ENCODE data around the gene CAMKMT.

CAMKMT gene

GRCh38 chr2:44798139-44798659 is 436.5 kb downstream of the CAMKMT start:
- DNase-seq (ENCODE audit: low read depth, low spot score): no peak

DNA sequence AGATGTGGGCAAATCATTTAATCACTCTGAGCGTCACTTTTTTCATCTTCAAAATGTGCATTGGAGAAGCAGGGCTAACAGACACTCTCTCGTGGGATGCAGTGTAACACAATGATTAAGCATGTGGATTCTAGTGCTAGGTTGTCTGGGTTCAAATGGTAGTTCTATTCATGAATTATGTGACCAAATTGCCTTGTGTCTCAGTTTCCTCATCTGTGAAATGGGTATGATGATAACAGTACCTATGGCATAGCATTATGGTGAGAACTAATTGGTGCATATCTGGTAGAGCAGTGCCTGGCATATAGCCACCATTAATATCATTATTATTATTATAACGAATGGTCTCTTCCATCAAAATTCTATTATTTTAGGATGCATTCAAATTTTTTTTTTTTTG is 437.4 kb downstream of the CAMKMT start:
- no peak for DNase-seq (ENCODE audit: low read depth, low spot score)

DNA sequence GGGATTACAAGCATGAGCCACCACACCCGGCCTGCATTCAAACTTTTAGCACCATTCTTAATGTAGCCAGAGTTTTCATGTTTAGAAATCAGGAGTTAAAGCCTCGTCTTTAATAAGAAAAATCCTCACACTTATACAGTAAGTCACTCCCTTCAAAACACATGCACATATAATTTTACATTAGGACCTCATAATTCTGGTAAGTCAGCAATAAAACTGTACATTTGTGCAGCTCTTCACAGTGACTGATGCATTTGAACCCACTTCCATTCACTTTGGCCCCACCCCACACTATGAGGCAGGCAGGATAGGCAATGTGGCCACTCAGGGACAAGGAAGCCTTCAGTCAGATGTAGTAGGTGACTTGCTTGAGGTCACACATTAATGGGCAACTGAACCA is 438.0 kb downstream of the CAMKMT start:
- DNase-seq (ENCODE audit: low read depth, low spot score): no peak

DNA sequence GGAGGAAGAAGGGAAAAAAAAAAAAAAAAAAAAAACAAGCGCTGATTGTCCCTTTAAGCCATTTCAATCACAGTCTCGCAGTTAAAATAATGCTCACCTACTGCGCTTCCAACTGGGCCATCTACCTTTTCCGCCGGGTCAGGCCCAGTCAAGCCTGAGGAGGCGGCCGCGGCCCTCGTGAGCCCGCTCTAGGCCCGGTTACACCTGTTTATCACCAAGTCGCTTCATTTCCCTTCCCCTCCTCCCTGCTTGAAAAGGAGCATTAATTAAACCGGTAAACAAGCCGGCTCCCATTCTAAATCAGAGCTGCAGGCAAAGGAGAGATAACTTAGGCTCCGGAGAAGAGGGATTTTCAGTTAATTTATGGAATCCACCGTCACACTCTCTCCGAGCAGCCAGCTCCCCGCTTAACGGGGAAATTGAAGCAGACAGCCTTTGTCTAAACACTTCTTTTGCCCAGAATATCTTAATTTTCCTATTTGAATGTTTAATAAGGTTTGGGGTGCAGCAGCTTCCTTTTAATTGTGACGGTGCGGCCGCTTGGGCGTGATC is 439.6 kb downstream of the CAMKMT start:
- DNase-seq (ENCODE audit: low read depth, low spot score): no peak

GRCh38 chr2:44801841-44802776 is 440.4 kb downstream of the CAMKMT start:
- no peak for DNase-seq (ENCODE audit: low read depth, low spot score)

GRCh38 chr2:44802777-44803424 is 441.2 kb downstream of the CAMKMT start:
- no peak for DNase-seq (ENCODE audit: low read depth, low spot score)

- no peak for DNase-seq (ENCODE audit: low read depth, low spot score)
Observed at GRCh38 chr2:44804406-44805265, 442.9 kb downstream of the CAMKMT start.

DNA sequence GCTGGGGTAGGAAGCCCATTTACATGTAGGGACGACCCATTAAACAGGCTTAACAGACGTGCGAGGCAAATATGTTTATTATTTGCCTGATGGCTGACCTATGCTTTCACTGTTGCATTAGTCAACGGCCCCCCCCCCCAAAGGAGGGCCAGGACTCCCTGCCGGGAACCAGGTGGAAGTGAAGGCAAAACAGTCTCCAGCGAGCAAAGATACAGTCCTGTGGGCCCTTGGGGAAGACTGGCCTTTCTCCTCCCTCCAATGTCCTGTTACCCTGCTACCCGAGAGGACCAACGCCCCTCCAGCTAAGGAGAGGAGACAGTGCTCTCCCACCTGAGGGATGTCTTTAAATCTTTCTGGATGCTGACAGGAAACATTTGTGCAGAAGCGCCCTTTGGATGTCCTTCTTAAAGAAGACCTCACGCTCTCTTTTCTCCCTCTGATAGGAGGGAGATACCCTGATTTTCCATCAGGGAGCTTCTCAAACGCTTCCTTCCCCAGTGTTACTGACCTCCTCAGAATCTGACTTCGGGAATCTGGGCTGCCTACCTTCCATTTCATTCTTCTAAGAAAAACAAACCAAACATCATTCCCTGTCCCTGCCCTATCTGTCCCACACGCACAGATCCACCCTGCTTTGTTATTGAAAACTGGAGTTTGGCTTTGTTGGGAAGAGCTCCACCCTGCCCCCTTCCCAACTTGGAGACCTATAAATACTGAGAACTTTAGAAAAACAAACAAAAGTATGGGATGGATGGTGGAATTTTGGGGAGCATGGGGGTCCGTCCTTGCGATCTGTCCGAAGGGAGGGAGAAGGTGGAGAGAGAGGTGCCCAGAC is 443.9 kb downstream of the CAMKMT start:
- no peak for DNase-seq (ENCODE audit: low read depth, low spot score)

DNA sequence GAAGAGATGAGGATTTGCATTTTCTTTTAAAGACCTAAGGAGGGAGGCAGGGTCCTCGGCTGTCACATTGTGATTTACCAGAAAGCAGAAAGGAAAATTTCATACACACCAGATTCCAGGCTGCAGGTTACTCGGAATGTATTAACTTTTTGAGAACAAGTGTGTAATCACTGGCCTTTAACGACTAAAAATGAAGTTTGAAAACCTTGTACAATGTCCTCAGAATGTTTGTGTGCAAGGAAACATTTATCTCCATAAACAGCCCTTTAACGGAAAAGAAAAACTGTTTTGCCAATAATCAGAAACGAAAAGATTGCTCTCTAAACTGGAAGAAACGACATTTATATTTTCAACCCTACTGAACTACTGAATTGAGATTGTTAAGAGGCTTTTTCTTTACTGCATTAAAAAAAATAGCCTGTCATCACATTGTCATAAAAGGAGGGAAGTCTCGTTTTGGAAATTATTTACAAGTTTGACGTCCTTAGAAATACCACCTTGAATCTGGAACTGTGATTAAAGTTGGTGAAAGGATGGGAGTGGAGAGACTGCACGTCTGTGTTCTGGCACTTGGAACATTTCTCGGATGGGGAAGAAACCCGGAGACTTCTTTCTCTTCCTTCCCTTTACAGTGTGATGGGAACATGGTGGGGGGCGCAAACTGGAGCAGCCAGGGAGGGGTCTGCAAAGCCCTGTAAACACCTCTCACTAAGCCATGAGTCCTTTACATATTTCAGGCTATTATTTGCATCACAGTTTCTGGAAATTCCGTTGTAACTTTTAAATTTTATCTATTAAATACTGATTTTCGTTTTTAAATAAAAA is 445.7 kb downstream of the CAMKMT start:
- no peak for DNase-seq (ENCODE audit: low read depth, low spot score)

GRCh38 chr2:44810892-44811530 is 449.3 kb downstream of the CAMKMT start:
- DNase-seq (ENCODE audit: low read depth, low spot score): no peak

DNA sequence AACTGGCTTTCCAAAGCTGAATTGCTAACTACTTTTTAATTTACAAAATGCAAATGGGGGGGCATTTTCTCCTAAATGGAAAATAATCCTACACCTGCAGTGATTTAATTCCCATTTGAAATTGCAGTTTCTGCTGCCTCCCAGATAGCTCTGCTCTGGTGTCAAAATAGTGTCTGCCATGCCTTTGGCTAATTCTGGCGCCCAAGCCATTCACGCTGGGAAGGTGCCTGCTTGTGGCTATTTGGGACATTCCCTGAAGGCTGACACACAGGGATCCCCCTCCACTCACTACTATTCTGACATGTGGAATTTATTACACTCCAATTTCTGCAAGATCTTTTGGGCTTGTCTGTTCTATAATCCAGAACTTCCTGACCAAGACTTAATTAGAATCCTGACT is 451.4 kb downstream of the CAMKMT start:
- no peak for DNase-seq (ENCODE audit: low read depth, low spot score)

DNA sequence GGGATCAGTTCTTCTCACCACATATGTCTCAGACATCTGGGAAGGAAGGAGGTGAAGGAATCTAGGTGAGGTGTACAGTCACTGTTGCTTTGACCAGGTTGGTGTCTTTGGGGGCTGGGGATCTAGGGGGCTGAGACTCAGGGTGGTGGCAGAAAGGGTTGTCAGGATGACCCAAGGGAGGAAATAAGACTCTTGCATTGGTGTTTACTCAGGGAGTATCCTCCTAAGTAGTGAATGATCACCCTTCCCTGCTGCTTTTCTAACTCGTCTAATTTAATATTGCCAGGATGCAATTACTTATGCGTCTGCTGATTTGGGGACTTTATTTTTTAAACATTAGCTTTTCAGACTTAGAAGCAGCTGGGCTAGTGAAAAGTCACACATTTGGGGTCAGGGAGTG is 451.9 kb downstream of the CAMKMT start:
- no peak for DNase-seq (ENCODE audit: low read depth, low spot score)

DNA sequence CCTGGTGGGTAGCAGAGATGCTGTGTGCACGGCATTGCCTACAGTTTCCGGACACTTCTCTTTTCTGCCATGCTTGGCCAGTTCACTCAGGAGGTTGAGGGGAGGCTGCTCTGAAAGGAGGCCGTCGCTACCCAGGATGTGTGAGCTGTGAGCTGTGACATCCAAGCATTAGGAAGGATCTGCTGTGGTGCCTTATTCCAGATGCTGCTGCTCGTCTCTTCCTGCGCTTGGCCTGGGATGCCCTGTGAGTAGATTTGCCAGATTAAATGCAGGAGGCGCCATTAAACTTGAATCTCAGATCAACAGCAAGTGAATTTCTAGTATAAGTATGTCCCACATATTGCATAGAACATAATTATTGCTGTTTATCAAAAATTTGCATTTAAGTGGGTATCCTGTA is 455.5 kb downstream of the CAMKMT start:
- DNase-seq (ENCODE audit: low read depth, low spot score): no peak

- DNase-seq (ENCODE audit: low read depth, low spot score): no peak
Observed at GRCh38 chr2:44817673-44818335, 456.1 kb downstream of the CAMKMT start.

DNA sequence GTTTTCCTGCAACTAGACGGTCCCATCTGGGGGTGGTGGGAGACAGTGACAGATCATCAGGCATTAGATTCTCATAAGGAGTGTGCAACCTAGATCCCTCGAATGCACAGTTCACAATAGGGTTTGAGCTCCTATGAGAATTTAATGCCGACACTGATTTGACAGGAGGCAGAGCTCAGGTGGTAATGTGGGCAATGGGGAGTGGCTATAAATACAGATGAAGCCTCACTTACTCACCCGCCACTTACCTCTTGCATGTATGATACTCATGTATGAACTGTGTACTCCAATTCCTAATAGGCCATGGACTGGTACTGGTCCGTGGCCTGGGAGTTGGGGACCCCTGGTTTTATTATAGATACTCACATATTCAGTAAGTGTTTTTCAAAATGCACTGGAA is 457.3 kb downstream of the CAMKMT start:
- DNase-seq (ENCODE audit: low read depth, low spot score): no peak

DNA sequence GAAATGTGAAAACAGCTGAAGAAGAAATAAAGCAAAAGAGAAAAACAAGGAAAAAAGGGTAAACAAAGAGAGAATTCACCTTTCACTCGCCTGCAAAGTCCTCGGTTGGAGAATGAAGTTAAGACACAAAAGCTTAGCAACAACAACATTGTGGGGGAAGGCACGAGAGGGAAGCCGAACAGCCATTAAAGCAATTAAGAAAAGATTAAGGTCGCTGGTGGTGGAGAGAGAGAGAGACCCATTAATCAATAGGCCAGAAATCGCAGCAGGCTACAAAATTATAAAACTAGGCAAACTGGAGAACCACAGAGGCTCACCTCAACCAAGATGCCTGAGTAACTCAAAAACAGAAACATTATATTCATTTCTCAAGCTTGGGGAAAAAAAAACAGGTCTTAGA is 459.8 kb downstream of the CAMKMT start:
- DNase-seq (ENCODE audit: low read depth, low spot score): no peak

DNA sequence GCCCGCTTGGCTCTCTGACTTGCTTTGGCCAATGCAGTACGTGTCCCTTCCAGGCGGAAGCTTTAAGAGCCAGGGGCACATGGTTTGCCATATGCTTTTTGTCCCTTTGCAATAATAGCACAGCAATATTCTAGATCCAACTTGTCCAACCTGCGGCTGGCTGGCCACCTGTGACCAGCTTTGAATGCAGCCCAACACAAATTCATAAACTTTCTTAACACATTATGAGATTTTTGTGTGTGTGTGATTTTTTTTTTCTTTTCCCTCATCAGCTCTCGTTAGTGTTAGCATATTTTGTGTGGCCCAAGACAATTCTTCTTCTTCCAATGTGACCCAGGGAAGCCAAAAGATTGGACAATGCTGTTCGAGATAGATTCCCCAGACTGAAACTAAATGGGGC is 460.4 kb downstream of the CAMKMT start:
- DNase-seq (ENCODE audit: low read depth, low spot score): no peak
